Adipose tissue (tissue), 3 donors: Measurements from ENCODE around the gene RPS6KA2. TPM values are rescaled to one million over a fixed set of nuclear protein-coding genes. Genes with fewer than 3 reads are reported as not detected.

Experiments used
- H3K27ac ChIP-seq: one replicate; pipeline ENCODE4 v1.5.1; 2013; ENCODE audit warnings: low read depth, low read length
- WGBS, 3 donors: extraction: QIAGEN DNeasy Blood & Tissue Kit; methylation state at CpG; one replicate each; pipeline ENCODE4 v1.1.7; 2013; 5-methylcytosine and 5-hydroxymethylcytosine counted together
- polyA plus RNA-seq, 3 donors: library from polyadenylated mRNA; stranded (reverse); fragments of 200-250 nt; gene quantifications; one replicate each; pipeline ENCODE4 v1.2.3, GENCODE V29; 2013
- donor health status: healthy with polysubstance abuse.
- donor health status: Bipolar disorder and iron deficiency.
- donor health status: healthy.

RPS6KA2 gene
- polyA plus RNA-seq, 3 donors = 15.8 to 31.8 (median 23.5) TPM

GRCh38 chr6:166461821-166462460 lies 165.1 kb downstream of the RPS6KA2 start:
- H3K27ac ChIP-seq = no peak overlapping the region
- 78 to 94% (median 81%) methylated on average over 9 of the region's 9 CpGs for WGBS, 3 donors

DNA sequence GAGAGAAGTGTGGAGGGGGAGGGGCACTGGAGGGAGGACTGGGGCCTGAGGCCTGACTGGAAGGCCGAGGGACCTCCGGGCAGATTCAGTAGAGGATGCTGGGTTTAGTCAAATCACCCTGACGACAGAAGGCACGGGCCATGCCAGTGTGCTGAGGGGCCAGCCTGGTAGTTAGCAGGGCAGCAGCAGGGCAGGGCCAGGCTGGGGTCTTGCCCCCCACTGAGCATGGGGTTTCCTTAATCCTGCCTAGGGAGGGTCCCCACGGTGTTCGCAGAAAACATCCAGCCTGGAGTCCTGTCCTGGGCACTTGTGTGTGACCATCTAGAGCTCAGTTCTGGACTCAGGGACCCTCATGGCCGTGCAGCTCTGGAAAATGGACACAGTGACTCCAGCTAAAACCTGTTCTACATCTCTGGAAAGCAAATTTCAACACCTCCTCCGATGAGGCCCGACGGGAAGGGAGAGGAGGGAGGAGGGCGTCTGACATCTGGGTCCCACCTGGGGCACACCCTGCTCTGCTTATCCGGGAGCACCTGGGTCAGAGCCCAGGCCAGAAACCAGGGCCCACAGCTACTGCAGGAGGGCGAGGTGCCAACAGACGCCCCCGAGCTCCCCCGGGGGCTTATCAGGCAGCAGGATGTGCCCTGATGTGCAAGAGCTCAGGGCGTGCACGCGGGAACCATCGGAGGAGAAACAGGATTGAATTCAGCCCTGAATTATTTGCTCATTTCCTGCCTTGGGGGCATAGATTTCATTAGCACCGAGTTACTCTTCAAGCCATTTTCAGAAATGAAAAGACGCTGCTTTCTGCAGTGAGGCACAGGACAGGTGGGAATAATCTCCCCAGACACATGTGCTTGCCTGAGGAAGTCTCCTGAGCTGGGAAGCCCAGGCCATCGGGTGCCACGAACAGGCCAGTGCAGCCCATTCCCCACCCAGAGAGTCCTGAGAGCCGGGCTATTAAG lies 166.3 kb downstream of the RPS6KA2 start:
- no peak overlapping the region for H3K27ac ChIP-seq
- WGBS, 3 donors = 43 to 62% (median 53%) methylated on average over 25 of the region's 25 CpGs

- H3K27ac ChIP-seq = no peak overlapping the region
- 97 to 100% (median 97%) methylated on average over 10 of the region's 10 CpGs for WGBS, 3 donors
Measured at GRCh38 chr6:166459906-166460305, 167.1 kb downstream of the RPS6KA2 start.

DNA sequence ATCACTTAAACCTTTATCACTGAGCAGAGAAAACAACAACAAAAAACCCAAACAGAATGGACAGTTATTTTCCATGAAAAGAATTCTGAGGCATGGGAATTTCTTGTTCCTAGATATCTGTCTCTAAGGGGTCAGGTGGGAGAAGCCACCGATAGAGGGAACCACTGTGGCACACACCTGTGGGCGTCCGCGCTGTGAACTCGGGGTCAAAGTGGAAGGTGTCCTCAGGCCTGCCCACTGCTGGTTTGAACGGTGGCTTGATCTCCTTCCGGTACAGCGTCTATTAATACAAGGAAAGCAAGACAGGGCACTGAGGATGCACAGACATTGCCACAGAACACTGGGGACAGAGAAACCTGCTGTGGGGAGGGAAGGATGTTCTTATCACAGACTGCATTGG lies 167.8 kb downstream of the RPS6KA2 start:
- WGBS, 3 donors = 92% methylated on average over 8 of the region's 8 CpGs
- H3K27ac ChIP-seq = no peak overlapping the region

DNA sequence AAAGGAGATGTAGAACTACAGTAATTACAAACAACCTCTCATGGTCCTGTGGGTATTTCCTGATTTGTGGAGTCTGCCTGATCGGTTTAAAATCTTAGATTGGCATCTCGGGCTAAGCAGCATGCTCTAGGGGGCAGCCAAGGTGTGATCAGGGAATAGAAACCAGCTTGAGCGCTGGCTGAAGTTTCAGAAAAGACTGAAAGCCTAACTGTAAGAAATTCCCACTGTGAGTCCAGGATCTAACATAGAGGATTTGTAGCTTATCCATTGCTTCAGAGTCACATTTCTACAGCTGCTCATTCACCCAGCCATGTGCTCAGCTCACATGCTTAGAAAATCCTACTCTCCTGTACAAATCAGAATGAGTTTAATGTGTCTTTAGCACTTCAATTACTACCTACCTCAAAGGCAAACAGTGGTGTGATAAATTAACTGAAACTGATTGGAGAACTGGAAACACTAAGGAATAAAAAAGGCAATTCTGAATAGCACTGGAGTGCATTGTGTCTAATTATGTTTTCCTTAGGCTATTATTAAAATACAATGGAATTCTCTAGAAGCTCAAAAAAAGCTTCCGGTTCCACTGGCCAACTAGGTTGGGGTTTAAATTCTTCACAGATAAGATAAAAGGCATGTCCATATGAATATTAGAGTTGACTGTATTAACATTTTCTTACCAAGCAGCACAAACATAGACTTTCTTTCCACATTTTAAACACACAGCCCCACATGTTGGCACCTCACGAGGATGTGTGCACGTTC lies 170.5 kb downstream of the RPS6KA2 start:
- WGBS, 3 donors = 56 to 62% (median 60%) methylated on average over 6 of the region's 6 CpGs
- no peak overlapping the region for H3K27ac ChIP-seq

DNA sequence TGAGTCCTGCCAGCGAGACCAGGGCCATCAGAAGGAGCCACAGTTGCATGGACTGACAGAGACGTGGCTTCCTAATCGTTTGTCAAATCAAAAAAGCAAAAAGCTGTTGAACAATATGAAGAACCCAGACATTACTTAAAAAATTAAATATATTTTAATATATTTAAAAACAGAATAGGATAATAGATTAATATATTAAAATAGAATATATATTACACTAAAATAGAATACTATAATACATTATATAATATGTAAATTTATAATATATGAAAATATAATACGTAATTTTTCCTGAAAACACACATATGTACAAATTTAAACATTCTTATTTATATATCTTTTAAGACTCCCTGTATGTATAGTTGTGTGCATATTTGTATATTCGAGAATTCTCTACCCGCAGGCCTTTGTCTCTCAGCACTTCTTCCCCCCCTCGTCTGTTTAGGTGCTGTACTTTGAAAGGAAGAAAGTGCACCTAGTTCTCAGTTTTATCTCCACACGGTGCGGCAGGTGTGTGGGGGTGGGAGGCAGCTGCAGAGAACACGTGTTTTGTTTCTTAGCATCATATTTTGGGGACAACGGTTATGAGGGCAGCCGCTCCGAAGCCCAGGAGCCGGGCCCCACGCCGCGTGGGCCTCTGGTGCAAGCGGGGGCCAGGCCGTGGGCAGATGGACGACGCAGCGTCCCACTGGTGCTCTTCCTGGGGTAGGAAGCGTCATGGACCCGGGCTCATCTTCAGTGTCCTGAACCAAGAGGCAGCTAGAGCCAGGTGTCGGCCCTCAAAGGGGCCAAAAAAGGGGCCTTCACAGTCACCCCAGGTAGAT lies 172.1 kb downstream of the RPS6KA2 start:
- no peak overlapping the region for H3K27ac ChIP-seq
- WGBS, 3 donors = 95% methylated on average over 25 of the region's 25 CpGs

GRCh38 chr6:166453651-166454050 lies 173.4 kb downstream of the RPS6KA2 start:
- WGBS, 3 donors = 80 to 97% (median 95%) methylated on average over 7 of the region's 7 CpGs
- no peak overlapping the region for H3K27ac ChIP-seq

DNA sequence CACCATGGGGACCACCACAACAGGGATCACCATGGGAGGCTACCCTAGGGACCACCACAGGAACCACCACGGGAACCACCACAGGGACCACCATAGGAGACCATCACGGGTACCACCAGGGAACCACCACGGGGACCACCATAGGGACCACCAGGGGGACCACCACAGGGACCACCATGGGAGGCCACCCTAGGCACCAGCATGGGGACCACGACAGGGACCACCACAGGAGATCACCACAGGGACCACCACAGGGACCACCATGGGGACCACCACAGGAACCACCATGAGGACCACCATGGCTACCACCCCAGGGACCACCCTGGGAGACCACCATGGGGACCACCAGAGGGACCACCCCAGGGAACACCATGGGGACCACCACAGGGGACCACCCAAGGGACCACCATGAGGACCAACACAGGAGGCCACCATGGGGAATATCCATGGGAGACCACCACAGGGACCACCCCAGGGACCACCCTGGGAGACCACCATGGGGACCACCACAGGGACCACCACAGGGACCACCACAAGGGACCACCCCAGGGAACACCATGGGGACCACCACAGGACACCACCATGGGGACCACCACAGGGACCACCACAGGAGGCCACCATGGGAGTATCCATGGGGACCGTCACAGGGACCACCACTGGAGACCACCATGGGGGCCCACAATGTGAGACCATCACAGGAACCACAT lies 176.7 kb downstream of the RPS6KA2 start:
- 75 to 89% (median 77%) methylated on average over 5 of the region's 5 CpGs for WGBS, 3 donors
- H3K27ac ChIP-seq = no peak overlapping the region

DNA sequence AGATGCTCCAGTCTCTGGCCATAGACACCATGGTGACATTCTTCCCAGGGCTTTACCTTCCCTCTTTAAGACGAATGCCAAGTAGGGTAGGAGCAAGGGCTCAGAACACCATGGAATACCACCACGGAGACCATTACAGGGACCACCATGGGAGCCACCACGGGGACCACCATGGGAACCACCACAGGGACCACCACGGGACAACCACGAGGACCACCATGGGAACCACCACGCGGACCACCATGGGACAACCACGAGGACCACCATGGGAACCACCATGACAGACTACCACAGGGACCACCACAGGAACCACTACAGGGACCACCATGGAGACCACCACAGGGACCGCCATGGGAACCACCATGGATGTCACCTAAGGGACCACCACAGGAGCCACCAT lies 177.4 kb downstream of the RPS6KA2 start:
- WGBS, 3 donors = 81 to 91% (median 87%) methylated on average over 9 of the region's 9 CpGs
- H3K27ac ChIP-seq = no peak overlapping the region

GRCh38 chr6:166449036-166449435 lies 178.0 kb downstream of the RPS6KA2 start:
- WGBS, 3 donors = 82 to 92% (median 91%) methylated on average over 7 of the region's 7 CpGs

GRCh38 chr6:166448432-166448831 lies 178.6 kb downstream of the RPS6KA2 start:
- no peak overlapping the region for H3K27ac ChIP-seq
- 88 to 92% (median 90%) methylated on average over 13 of the region's 13 CpGs for WGBS, 3 donors

More at GRCh38 chr6:166449036-166449435, 178.0 kb downstream of the RPS6KA2 start:
- no peak overlapping the region for H3K27ac ChIP-seq

GRCh38 chr6:166446567-166447065 lies 180.4 kb downstream of the RPS6KA2 start:
- H3K27ac ChIP-seq = no peak overlapping the region
- 89 to 98% (median 95%) methylated on average over 11 of the region's 11 CpGs for WGBS, 3 donors

GRCh38 chr6:166446146-166446545 lies 180.9 kb downstream of the RPS6KA2 start:
- 80 to 85% (median 83%) methylated on average over 13 of the region's 13 CpGs for WGBS, 3 donors
- H3K27ac ChIP-seq = no peak overlapping the region

DNA sequence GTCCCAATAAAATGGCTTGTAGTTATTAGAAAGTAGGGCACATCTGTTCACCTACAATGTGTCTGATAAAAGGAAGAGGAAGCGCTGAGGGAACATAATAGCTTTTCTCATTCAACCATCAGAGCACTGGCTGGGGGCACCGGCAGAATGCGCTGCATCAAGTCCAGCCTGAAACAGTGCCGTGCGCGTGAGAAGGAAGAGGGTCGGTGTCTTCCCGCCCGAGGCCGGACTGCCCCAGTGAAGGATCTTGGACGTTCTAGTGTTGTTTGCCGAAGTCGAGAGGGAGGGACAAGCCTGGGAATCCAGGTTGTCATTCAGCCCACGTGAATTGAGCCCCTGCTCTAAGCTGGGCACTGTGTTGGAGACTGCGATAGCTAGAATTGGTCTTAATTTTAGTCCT lies 182.6 kb downstream of the RPS6KA2 start:
- WGBS, 3 donors = 91 to 93% (median 91%) methylated on average over 15 of the region's 15 CpGs
- no peak overlapping the region for H3K27ac ChIP-seq

GRCh38 chr6:166443166-166443565 lies 183.9 kb downstream of the RPS6KA2 start:
- H3K27ac ChIP-seq = no peak overlapping the region
- 85 to 89% (median 86%) methylated on average over 8 of the region's 8 CpGs for WGBS, 3 donors

- 72 to 84% (median 72%) methylated on average over 18 of the region's 18 CpGs for WGBS, 3 donors
- H3K27ac ChIP-seq = no peak overlapping the region
Measured at GRCh38 chr6:166442131-166442685, 184.8 kb downstream of the RPS6KA2 start.
